Kidney capillary endothelial cell (primary cell): ENCODE results near the gene ACYP2.
A peak's percentile ranks its signal among the peaks of the same experiment; 100 is the strongest.

Experiments used
- DNase-seq: peaks from one replicate; pipeline ENCODE4 v3.0.0-alpha.2; 2018; ENCODE audit warnings: low spot score

ACYP2 gene

GRCh38 chr2:54158311-54158710 lies 42.9 kb downstream of the ACYP2 start:
- DNase-seq: no peak

GRCh38 chr2:54161660-54162424 lies 46.4 kb downstream of the ACYP2 start:
- peak; percentile 10 for DNase-seq

DNA sequence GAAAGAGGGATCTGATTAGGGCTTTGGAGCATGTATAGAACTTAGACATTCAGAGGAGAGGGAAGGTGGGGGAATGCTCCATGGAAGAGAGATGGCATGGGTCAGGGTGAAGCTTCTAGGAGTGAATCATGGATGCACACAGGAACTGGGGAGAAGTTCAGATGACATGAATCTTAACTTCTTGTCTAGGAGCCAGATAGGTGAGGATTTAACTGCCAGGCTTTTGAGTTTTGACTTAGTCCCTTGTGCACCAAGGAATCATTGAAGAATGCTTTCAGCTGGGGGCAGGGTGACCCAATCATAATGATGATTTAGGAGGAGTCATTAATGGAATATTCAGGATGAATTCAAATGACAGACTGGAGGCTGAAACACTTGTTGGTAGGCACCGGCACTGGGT lies 48.7 kb downstream of the ACYP2 start:
- no peak for DNase-seq

GRCh38 chr2:54166121-54166773 lies 50.8 kb downstream of the ACYP2 start:
- no peak for DNase-seq

DNA sequence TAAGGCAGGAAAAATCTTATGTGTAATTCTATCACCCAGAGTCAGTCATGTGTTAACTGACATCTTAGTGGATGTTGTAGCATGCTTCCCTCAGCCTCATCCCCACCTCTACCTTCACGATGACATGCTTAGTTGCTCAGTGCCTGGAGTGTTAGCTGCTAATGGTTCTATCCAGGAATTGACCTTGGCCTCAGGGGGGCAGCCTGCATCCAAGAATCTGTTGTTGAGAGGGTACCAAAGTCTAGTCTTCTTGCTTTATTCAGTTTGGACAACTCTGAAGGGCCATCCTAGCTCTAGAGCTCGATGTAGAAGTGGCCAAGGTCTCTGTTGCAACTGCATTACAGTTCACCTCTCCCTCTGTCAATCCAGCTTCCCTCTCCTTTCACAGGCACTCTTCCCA lies 61.2 kb downstream of the ACYP2 start:
- DNase-seq: peak; percentile 35

- no peak for DNase-seq
Measured at GRCh38 chr2:54183281-54183680, 67.9 kb downstream of the ACYP2 start.

GRCh38 chr2:54183972-54184371 lies 68.6 kb downstream of the ACYP2 start:
- no peak for DNase-seq

DNA sequence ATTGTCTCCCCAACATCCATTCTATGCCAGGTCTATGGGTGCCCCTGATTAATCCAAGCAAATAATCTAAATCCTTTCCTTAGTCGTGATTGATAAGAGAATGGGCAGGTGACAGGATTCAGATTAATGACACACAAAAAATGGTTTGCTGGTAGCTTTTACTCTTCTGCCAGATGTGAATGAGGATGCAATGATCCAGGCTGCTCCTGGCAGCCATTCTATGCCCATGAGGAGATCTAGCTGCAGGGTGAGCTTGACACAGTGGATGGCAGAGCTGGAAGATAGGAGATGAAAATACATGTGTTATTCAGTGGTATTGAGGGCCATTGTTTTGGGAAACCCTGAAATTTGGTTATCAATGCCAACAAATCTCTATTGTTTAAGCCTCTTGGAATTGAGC lies 69.7 kb downstream of the ACYP2 start:
- no peak for DNase-seq

- no peak for DNase-seq
Measured at GRCh38 chr2:54187331-54187730, 71.9 kb downstream of the ACYP2 start.

DNA sequence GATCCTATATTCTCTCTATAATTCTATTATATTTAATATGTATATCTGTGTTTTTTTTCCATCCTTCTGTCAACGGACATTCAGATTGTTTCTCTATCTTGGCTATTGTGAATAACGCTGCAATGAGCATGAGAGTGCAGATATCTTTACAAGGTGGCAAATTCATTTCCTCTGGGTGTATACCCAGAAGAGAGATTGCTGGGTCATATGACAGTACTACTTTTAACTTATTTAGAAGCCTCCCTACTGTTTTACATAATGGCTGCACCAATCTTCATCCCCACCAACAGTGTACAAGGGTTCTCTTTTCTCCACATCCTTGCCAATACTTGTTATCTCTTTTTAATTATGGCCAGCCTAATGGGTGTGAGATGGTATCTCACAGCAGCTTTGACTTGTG lies 74.1 kb downstream of the ACYP2 start:
- no peak for DNase-seq

DNA sequence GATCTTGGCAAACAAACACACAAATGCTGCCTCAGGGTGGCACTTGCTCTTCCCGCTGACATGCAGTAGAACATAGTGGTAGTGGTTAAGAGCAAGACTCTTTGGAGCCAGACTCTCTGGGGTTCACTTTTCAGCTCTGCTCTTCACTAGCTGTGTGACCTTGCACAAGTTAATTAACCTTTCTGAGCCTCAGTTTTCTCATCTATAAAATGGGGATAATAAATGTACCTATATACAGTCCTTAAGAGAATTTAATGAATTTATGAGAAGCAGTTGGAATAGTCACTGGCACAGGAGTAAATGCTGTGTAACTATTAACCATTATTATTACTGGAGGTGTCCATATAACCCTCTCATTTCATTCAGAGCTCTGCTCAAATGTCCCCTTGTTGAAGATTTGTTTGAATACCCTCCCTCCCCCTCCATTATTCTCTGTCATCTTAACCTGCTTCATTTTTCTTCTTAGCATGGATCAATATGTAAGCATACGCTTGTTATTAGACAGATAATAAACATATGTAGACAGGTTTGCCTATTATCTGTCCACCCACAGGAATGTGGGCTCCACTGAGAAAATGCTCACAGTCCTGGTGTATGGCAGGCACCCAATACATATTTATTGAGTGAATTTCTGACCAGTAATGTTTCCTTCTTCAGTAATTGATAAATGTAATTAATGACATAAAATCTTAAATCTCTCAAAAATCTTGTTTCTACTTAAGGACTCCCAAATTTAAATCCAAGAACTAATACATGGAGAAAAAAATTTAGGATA lies 76.1 kb downstream of the ACYP2 start:
- no peak for DNase-seq

- no peak for DNase-seq
Measured at GRCh38 chr2:54194761-54195750, 79.6 kb downstream of the ACYP2 start.

- DNase-seq: no peak
Measured at GRCh38 chr2:54196646-54197045, 81.2 kb downstream of the ACYP2 start.

DNA sequence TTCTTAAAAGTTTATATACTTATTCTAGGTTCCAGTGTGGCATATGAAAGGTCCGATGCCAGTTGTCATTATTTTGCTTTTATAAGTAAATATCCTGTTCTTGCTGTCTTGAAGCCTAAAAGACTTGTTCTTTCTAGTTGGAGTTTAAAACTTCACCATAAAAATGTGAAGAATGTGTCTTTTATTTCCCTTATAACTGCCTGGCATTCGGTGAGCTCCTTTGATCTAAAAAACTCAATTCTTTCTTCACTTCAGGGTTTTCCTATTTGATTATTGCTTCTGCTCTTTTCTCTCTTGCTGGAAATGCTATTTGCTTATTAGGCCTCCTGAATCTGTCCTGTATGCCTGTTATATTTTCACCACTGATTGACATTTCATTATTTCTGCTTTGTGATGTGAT lies 89.1 kb downstream of the ACYP2 start:
- no peak for DNase-seq

- peak; percentile 28 for DNase-seq
Measured at GRCh38 chr2:54206596-54206995, 91.2 kb downstream of the ACYP2 start.

- peak; percentile 6 for DNase-seq
Measured at GRCh38 chr2:54207666-54208195, 92.3 kb downstream of the ACYP2 start.

DNA sequence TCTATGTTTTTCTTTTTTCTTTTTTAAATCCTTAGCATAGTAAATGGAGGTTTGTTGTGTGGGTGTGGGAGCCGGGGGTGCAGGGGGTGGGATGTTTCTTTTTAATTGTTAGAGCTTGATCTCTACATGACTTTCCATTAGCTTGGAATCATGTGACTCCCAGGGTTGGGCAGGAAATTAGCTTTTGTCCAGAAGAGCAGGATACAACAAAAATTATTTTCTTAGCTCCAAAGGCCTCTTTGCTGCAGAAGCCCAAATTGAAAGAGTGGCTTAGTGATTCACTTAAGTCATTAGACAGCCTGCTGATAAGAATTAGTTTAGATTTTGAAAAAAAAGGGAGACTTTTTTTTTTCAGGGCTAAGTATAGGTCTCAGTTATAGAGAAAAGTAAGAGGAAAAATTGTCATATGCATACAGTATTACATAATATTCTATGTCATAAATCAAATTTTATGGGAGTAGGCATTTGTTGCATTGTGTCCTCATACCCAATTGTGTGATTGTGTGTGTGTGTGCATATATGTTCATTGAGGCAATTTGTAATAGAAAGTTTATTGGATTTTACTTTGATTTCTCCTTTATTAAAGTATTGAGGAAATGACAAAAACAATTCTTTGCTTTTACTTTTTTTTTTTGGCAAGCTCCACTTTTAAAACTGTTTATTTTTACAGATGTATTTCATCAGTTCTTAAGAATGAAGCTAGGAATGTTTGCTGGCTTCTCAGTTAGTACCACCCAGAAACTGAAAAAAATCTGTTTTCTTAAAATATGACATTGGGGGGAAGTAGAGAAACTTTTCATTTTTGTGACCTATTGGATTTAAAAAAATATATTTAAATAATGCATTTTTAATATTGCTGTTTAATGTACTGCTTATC lies 93.2 kb downstream of the ACYP2 start:
- no peak for DNase-seq

DNA sequence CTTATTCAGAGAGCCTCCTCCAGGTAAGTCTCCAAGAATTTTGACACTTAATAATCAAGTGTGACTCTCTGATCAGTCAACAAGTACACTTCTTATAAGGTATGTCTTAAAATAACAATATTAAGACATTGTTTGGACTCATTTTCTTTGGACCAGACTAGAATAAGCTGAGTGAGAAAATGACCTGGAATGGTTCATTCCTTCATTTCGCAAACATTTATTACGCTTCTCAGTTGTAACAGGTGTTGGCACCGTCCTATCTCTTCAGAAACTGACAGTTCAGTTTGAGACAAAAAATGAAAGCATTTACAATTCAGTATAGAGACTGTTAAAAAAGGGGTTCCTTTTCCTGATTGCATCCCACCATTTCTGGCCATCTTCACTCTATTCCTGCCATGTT lies 94.0 kb downstream of the ACYP2 start:
- no peak for DNase-seq

GRCh38 chr2:54212456-54212855 lies 97.0 kb downstream of the ACYP2 start:
- peak; percentile 10 for DNase-seq

GRCh38 chr2:54213082-54213481 lies 97.7 kb downstream of the ACYP2 start:
- DNase-seq: no peak

DNA sequence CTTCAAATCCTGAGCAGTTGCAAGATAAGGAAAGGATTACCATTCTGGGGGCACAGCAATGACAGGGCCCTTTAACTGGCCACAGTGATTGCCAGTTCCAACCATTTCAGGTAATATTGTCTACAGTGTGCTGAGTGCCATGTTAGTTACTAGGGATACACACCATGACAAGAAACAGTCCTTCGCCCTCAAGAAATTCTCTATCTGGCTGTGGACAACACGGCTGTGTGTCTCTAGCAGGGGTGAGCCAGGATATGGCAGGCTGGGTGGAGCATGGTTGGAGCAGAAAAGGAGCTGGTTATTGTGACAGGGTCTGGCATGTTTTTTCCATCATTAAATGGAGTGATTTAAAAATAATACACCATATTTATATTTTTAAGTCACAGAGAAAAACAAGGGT lies 109.6 kb downstream of the ACYP2 start:
- DNase-seq: no peak
